Activated CD4-positive, CD25-positive, alpha-beta regulatory T cell treated with anti-CD3 and anti-CD28 coated beads, Interleukin-2, amount 50 U/mL, for 72 hours (primary cell): ENCODE results near the gene SIRT2.
"Not testable (repeated sequence)": the region's sequence is repeated elsewhere in the genome, so short reads cannot be mapped to it uniquely, and the experiment has no call there.

ENCODE experiments used
- DNase-seq: peaks from one replicate; pipeline ENCODE4 v3.0.0; 2021

SIRT2 gene

DNA sequence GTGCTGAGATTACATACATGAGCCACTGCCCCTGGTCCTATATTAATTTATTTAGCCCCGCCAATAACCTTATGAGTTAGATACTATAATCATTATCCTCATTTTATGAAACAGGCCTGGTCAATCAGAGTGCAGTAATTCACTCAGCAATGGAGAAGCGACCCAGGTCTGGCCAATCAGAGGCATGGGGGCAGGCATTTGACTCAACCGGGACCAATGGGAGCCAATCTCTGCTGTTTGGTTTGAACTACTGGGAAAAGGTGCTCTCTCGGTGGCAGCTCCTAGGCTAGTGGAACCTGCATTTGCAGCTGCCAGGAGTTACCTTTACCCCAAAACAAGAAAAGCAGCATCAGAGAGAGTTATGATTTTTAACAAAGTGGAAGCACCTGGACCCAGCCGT lies 6.6 kb downstream of the SIRT2 start:
- DNase-seq: no peak

DNA sequence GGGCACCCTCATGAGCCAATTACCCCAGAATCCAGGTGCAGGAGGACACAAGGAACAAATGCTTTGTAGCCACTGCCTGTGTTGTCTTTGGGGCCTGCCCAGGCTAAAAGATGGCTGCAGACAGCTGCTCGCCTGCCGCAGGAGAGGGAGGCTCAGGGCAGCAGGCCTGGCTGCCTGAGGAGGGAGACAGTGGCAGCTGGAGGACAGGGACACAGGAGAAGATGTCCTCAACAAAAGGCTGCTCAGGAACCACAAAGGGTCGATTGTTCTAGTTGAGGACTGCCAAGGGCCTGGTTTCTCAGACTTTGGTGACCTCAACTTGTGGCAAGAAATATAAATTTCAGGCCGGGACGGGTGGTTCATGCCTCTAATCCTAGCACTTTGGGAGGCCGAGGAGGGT lies 7.6 kb downstream of the SIRT2 start:
- no peak for DNase-seq

DNA sequence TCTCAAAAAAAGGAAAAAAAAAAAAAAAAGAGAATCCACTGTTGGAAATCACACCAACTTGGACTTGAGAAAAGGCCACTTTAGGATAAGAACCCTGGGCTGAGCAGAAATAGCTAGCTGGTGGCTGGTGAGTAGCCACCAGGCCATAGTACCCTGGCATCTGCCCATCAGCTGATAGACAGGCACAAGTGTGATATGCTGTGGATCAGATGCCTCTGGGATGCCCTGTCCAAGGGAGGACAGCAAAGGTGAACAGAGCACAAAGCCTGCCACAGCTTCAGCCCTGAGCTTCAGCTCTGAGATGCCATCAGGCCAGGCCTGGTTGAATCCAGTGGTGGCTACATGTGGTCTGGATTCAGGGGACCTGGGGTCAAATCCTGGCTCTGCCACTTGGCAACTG lies 8.7 kb downstream of the SIRT2 start:
- DNase-seq: no peak

DNA sequence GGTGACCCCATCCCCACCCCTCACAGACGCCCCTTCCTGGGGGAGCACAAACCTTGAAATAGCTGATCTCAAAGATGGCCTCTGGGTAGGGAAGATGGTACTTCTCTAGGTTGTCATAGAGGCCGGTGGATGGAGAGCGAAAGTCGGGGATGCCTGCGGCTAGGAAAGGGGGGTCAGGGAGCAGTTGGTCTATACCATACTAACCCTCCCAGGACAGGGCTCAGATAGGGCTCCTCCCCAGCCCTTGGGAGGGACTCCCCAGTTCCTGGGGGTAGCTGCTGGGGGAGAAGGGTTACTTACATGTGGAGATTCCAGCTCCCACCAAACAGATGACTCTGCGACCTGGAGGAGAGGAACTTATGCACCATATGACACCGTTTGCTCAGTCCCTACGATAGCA lies 9.6 kb downstream of the SIRT2 start:
- no peak for DNase-seq

DNA sequence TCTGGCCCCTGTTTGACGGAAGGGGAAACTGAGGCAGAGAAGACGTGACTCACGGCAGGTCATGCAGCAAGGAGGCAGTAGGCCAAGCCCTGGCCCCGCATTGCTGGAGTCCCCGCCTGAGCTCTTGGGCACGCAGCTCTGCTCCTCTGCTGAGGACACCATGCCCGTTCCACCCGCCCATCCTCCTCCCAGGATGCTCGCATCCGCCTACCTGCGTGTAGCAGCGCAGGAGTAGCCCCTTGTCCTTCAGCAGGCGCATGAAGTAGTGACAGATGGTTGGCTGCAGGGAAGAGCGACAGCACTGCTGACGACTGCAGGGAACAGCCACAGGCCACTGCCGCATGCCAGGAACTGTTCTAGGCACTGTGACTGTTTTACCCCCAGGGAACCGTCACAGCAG lies 10.5 kb downstream of the SIRT2 start:
- DNase-seq: no peak

DNA sequence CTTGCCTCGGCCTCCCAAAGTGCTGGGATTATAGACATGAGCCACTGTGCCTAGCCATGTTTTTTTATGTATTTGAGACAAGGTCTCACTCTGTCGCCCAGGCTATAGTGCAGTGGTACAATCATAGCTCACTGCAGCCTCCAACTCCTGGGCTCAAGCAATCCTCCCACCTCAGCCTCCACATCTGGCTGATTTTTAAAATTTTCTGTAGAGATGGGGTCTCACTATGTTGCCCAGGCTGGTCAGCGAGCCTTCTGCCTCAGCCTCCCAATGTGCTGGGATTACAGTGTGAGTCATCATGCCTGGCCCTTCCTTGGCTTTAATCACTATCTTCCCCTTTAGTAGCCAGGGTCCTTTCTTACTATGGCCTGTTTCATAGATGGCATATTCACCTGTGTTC lies 14.7 kb downstream of the SIRT2 start:
- DNase-seq: not testable (repeated sequence)

DNA sequence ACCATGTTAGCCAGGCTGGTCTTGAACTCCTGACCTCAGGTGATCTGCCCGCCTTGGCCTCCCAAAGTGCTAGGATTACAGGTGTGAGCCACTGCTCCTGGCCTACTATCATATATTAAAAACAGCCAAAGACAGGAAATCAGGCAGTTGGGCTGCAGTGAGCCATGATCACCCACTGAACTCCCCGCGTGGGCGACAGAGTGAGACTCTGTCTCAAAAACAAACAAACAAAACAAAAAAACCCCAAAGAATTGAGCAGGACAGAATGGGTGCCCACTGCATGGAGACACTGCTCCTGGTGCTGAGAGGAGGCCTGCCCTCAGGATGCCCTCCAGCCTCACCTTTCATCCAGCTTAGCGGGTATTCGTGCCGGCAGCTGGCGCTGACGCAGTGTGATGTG lies 16.1 kb downstream of the SIRT2 start:
- DNase-seq: no peak

DNA sequence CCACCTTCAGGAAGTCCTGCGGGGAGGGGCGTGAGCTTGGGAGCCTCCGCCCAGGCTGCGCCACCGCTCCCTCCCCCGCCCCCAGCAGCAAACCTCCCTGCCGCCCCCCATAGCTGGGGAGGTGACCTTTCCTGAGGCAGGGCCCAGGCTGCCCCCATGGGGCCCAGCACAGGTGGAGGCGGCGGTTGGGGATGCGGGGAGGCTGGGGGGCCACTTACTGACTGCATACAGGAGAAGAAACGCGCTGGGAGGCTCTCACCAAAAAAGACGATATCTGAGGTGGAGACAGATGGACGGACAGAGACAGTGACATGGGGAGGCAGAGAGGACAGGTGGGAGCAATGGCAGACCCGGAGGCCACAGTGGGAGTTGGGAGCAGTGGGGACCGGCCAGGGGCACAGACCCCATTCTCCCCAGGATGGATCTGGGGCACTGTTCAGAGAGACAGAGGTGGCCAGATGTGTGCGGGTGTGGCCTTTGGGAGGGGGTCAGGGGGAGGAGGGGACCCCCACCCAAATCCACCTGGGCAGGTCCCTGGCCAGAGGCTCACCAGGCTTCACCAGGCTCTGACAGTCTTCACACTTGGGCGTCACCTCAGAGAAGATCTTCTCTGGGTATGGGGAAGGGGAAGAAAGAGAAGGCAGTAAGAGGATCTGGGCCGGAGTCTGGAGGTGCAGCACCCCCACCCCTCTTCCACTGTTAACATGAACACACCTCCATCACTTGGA lies 18.4 kb downstream of the SIRT2 start:
- DNase-seq: no peak

DNA sequence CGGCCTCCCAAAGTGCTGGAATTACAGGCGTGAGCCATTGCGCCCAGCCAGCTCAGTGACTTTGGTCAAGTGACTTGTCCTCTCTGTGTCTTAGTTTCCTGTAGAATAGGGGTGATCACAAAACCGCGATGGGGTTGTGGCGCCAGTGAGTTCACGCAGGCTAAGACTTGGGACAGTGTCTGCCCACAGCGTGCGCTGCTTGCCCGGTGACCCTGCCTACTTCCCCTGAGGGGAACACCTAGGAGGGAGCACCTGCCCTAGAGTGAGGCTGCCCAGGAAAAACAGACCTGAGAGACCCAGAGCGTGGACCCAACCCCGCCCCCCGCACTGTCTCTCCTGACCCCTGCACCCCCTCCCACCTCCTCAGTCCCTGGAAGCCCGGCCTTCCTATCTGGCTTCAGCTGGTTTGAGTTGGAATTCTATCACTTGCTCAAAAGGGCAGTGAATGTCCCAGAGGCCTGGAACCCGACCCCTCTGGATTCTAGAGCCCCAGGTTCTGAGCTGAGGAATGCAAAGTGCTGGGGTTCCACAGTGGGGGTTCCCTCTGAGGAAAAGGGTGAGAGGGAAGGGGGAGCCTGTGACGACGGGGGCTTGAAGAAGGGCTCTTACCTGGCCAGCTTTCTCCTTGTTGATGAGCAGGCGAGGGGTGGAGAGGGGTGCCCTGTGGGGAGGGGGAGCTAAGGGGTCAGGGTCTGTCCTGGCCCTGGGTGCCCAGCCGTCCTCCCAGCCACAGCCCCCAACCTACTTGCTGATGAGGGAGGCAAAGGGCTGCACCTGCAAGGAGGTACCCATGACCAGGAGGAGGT lies 19.1 kb downstream of the SIRT2 start:
- DNase-seq: no peak

DNA sequence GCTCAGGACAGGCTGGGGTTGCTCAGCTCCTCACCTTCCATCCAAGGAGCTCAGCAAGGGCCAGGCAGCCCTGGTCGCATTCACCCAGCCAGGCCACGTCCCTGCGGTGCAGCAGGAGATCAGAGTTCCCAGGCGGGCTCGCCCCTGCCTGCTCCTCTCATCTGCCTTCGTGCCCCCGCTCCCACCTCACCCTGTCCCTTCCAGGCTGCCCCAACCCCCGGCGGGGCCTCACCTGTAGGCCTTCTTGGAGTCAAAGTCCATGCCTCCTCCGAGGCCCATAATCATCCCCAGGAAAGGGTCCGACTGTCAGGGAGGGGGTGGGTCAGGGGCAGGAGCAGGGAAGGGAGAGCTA lies 20.0 kb downstream of the SIRT2 start:
- DNase-seq: no peak

DNA sequence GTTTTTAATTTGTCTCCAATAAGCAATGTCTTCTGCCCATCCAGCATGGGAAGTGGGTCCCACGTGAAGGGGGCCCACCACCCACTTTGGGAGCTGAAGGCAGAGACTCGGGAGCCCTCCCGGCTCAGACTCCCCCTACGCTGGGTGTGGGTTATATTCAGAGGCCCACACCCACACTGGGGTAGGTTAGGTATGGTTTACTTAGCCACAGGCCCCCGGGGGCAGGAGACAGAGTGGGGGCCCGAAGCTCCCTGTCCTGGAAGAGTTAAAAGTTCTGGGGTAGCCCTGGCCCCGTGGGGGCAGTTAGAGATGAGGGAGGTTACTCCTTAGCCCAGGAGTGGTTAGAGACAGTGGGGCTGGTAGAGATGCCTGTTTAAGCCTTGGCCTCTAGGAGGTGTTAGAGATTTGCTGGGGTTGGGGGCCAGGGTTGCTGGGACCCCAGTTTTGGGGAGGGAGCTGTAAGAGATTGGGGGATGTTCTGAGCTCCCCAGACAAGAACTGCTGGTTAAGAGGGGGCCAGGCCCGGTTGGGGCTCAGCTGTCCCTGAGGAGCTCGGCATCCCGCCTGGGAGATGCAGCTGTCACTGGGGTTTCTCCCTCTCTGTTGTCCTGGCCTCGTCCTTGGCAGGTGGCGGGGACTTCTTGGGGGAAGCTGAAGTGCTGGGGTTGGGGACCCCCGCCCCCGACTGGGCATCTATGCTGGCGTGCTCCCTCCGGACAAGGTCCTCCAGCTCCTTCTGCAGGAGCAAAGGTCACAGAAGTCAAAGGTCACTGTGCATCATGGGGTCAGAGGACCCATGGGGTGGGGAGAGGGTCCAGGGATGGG lies 20.6 kb downstream of the SIRT2 start:
- no peak for DNase-seq

DNA sequence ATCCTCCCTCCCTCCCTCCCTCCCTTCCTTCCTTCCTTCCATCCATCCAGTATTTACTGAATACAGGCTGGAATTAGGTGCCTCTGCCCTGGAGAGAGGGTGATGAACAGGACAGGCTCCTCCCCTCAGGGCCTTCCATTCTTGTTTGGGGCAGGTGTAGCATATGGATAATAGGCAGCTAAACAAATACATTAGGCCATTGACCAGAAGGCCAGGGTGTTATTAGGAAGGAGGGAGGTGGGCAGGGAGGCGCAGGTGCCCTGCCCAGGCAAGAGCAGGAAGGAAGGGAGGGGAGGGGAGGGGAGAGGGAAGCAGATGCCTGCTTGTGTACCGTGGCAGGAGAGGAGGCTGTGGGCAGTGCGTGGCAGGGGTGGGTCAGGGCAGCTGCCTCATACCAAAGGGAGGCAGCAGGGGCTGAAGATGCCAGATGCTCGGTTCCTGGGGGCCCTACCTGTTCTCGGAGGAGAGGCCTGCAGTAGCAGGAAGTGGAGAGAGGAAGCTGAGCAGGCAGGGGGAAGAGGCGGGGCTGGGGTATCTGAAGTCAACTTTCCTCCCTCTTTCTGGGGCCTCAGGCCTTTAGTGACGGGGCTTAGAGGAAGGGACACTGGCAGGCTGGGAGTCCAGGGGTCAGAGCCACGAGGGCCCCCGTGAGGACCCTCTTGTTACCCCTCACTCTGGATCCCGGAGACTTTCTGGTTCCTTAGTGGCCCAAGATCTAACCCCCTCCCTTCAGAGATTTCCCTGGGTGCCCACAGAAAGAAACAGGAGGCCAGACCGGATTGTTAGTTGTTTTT lies 21.4 kb downstream of the SIRT2 start, which contains the start of gene RINL:
Gene RINL (minus strand): TSS at position 495 of the 794 bp plus-strand sequence. CDS start 1,533 bp downstream, outside the sequence.
- peak; percentile 72 for DNase-seq

DNA sequence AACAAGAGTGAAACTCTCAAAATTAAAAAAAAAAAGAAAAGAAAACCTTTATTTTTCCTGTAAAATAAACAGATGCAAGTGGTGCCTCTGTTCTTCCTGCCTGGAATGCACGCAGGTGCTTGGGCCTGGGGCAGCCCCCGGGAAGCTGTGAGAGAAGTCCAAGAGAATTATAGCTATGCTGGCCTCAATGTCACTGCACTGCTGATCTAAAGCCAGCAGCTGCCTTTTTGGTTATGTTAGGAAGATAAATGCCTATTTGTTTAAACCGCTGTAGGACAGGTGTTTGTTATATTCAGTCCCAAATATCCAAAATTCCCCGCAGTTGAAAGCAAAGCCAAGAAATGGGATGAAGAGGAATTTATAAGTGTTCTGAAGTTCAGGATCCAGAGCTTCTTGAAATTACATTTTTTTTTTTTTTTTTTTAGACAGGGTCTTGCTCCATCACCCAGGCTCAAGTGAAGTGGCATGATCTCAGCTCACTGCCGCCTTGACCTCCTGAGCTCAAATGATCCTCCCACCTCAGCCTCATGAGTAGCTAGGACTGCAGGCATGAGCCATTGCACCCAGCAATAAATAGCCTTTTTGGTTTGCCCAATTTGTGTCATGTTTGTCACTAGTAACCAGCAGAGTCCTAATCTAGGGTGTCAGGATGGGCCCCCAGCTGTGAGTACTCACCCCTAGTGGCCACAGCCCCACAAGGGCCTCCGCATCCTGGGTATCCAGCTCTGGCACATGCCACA lies 23.6 kb downstream of the SIRT2 start:
- DNase-seq: no peak

DNA sequence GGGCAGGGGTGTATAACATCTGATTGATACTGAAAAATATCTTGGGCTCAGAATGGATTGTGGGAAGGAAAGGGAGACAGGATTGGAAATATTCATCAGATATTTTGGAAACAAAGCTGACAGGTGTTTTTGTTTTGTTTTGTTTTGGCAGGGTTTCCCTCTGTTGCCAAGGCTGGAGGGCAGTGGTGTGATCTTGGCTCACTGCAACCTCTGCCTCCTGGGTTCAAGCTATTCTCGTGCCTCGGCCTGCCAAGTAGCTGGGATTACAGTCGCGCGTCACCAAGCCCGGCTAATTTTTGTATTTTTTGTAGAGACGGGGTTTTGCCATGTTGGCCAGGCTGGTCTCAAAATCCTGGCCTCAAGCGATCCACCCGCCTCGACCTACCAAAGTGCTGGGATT lies 26.0 kb downstream of the SIRT2 start:
- not testable (repeated sequence) for DNase-seq

DNA sequence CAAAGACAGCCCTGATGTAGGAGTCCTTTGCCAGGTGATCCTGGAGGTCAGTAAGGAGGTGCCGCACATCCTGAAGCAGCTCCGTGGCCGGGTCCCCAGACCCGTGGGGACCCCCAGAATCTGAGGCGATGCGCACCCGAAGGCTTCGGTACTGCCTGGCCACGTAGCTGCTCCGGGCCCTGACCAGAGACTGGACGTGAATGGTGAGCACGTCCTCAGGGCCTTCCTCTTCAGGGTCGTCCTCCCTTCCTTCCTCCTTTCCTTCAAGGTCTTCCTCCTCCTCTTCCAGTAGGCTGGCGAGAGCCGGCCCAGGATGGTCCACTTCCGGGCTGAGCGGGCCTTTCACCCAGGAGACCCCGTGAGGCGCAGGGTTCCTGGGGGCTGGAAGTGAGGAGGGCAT lies 28.8 kb downstream of the SIRT2 start:
- no peak for DNase-seq

DNA sequence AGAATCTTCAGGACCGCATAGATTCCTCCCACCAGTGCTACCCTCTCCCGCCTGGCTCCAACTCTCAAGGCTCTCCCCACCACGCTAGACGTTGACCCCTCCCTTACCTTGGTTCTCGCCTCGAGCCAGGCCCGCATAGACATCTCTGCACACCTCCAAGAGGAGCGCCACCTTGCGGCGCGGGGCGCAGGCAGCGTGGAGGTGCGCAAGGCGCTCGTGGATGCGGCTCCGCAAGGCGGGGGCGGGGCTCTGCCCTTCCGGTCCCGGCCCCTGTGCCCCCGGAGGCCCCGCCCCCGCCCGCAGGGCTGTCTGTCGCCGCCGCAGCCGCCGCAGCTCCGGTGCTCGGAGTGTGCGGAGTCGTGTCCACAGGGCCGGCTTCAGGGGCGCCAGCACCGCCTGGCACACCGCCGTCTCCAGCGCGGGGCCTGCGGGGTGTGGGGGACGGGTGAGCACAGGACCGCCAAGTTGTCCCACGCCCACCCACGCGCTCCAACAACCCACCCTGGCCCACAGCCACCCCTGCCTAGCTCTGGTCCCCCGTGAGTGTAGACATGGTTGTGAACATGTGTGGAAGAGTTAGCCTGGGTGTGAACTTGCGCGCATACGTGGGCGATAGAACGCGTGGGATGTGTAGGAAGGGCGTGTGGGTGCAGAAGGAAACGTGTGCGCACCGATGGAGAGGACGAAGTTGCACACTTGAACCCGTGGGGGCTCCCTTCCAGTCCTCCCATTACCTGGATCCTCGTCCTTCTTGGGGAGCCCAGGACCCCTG lies 29.4 kb downstream of the SIRT2 start:
- peak; percentile 92 for DNase-seq

DNA sequence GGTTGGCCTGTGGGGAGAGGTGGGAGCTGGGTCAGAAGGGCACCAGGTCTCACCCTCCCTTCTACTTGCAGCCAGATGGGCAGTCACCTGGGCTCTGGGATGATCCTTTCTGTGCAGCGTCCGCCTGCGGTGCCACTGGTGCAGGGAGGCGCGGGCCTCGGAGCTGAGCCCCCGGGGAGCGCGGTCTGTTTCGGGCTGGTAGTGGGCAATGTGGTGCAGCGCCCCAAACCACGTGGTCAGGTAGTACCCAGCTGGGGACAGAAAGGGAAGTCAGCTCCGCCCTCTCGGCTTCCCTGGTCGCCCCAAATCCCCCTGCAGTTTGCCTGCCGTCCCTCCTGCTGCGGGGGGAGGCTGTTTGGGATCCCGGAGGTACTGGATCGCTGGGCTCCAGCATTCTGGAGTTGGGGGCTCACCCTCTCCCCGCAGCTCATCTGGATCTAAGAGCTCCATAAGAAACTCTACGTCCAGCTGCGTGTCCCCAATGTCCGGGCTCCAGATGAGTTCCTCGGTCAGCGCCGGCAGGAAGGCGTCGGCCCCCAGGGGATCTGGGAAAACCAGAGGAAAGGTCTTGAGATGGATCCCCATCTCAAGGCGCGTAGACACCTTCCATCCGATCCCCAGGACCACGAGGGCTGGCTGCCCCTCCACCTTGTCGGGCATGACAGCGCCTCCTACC lies 30.1 kb downstream of the SIRT2 start:
- no peak for DNase-seq

DNA sequence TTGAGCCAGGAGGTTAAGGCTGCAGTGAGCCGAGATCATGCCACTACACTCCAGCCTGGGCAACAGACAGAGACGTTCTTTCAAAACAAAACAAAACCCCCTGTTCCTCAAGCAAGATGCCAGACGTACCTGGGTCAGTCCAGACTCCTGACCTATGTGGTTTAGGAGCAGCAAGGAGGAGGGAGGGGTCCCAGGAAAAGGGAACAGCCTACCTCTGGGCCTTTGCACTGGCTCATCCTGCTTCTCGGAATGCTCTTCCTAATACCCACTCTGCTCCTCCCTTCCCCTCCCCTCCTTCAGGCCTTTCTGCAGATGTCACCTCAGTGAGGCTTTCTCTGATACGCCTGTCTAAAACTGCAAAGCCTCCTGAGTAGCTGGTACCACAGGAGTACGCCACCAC lies 30.9 kb downstream of the SIRT2 start:
- no peak for DNase-seq

DNA sequence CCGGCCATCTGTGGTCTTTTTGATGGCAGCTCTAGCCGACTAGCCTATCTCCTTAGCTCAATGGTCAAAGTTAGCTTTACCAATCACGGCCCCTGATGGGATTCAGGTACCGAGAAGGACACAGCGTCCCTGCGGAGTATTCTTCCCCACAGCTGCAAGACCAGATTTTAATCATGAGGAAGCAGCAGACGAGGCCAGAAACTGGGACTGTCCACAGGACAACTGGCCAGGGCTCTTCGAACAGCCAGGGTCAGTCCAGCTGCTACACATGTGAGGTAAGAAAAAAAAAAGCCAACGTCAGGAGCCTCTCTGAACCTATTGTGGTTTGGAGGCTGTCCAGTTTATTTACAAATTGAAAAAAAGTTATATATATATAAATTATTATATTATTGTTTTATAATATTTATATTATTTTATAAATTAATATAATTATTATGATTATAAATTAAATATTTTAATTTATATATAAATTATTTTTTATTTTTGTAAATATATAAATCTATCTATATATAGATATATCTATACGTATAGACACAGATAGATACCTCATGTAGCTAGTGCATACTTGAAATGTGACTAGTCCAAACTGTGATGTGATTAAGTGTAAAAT lies 32.1 kb downstream of the SIRT2 start:
- no peak for DNase-seq
